HUES48 (cell line): ENCODE results near the gene TECRL.

Experiments
- H3K27ac ChIP-seq: one replicate; pipeline ENCODE4 v1.7.0; 2013; ENCODE audit warnings: low read depth, low read length, inconsistent platforms
- H3K27me3 ChIP-seq: 2 replicates; pipeline ENCODE4 v1.6.1; 2013; ENCODE audit warnings: mild to moderate bottlenecking, low read length; ENCODE audit not compliant: control insufficient read depth, insufficient read depth
- H3K36me3 ChIP-seq: 2 replicates; pipeline ENCODE4 v1.6.1; 2013; ENCODE audit warnings: low read length; ENCODE audit not compliant: control insufficient read depth, insufficient read depth
- H3K4me1 ChIP-seq: 2 replicates; pipeline ENCODE4 v1.6.1; 2013; ENCODE audit warnings: mild to moderate bottlenecking, low read length; ENCODE audit not compliant: control insufficient read depth, insufficient read depth
- H3K4me3 ChIP-seq: 2 replicates; pipeline ENCODE4 v1.5.1; 2013; ENCODE audit warnings: mild to moderate bottlenecking, low read depth, low read length
- H3K9ac ChIP-seq: 2 replicates; pipeline ENCODE4 v1.6.1; 2013; ENCODE audit warnings: mild to moderate bottlenecking, low read depth, low read length, moderate library complexity
- H3K9me3 ChIP-seq: 2 replicates; pipeline ENCODE4 v1.6.1; 2013; ENCODE audit warnings: low read length; ENCODE audit not compliant: control insufficient read depth, insufficient read depth

TECRL gene

GRCh38 chr4:64384237-64385203 is 24.7 kb downstream of the TECRL start:
- H3K9ac ChIP-seq, result no peak overlapping the region
- H3K4me3 ChIP-seq, result no peak overlapping the region
- no peaks in the 10 kb centered on the region for H3K27me3 ChIP-seq
- H3K4me1 ChIP-seq, result no peaks in the 10 kb centered on the region
- H3K27ac ChIP-seq, result no peak overlapping the region
- no peaks in the 10 kb centered on the region for H3K9me3 ChIP-seq
- H3K36me3 ChIP-seq, result no peaks in the 10 kb centered on the region

- no peak overlapping the region for H3K9ac ChIP-seq
These were observed 40.5 kb downstream of the TECRL start for GRCh38 chr4:64368741-64369140.

GRCh38 chr4:64361399-64361740 is 47.9 kb downstream of the TECRL start:
- Histone ChIP-seq H3K9ac (no peak overlapping the region), H3K9me3 (no peaks in the 10 kb centered on the region), H3K27me3 (no peaks in the 10 kb centered on the region), H3K36me3 (no peaks in the 10 kb centered on the region), H3K4me1 (no peaks in the 10 kb centered on the region), H3K4me3 (no peak overlapping the region), H3K27ac (no peak overlapping the region)

More at GRCh38 chr4:64368741-64369140, 40.5 kb downstream of the TECRL start:
- Histone ChIP-seq H3K4me1 (no peaks in the 10 kb centered on the region), H3K36me3 (no peaks in the 10 kb centered on the region), H3K4me3 (no peak overlapping the region), H3K9me3 (no peaks in the 10 kb centered on the region; the same call in none of the 2 replicates), H3K27me3 (no peaks in the 10 kb centered on the region), H3K27ac (no peak overlapping the region)

- H3K4me3 ChIP-seq, result no peak overlapping the region
- H3K4me1 ChIP-seq, result no peaks in the 10 kb centered on the region
- H3K27ac ChIP-seq, result no peak overlapping the region
- H3K9me3 ChIP-seq, result no peaks in the 10 kb centered on the region
- H3K36me3 ChIP-seq, result no peaks in the 10 kb centered on the region
- no peak overlapping the region for H3K9ac ChIP-seq
- no peaks in the 10 kb centered on the region for H3K27me3 ChIP-seq
These were observed 48.4 kb downstream of the TECRL start for GRCh38 chr4:64360664-64361398.

- Histone ChIP-seq H3K9me3 (no peaks in the 10 kb centered on the region), H3K4me1 (no peaks in the 10 kb centered on the region), H3K36me3 (no peaks in the 10 kb centered on the region), H3K4me3 (no peak overlapping the region), H3K9ac (no peak overlapping the region), H3K27me3 (no peaks in the 10 kb centered on the region), H3K27ac (no peak overlapping the region)
These were observed 49.8 kb downstream of the TECRL start for GRCh38 chr4:64359489-64359888.

GRCh38 chr4:64353904-64354303 is 55.3 kb downstream of the TECRL start:
- no peak overlapping the region for H3K9ac ChIP-seq
- no peaks in the 10 kb centered on the region for H3K4me1 ChIP-seq
- no peak overlapping the region for H3K4me3 ChIP-seq
- no peaks in the 10 kb centered on the region for H3K9me3 ChIP-seq
- no peaks in the 10 kb centered on the region for H3K27me3 ChIP-seq
- no peaks in the 10 kb centered on the region for H3K36me3 ChIP-seq
- H3K27ac ChIP-seq, result no peak overlapping the region

- Histone ChIP-seq H3K9me3 (no peaks in the 10 kb centered on the region), H3K9ac (no peak overlapping the region), H3K27me3 (no peaks in the 10 kb centered on the region), H3K36me3 (no peaks in the 10 kb centered on the region), H3K4me1 (no peaks in the 10 kb centered on the region), H3K27ac (no peak overlapping the region), H3K4me3 (no peak overlapping the region)
These were observed 67.5 kb downstream of the TECRL start for GRCh38 chr4:64341711-64342110.

- H3K27ac ChIP-seq, result no peak overlapping the region
- H3K9ac ChIP-seq, result no peak overlapping the region
- no peaks in the 10 kb centered on the region for H3K27me3 ChIP-seq
- no peak overlapping the region for H3K4me3 ChIP-seq
- no peaks in the 10 kb centered on the region for H3K4me1 ChIP-seq
- H3K36me3 ChIP-seq, result no peaks in the 10 kb centered on the region
- no peaks in the 10 kb centered on the region for H3K9me3 ChIP-seq
These were observed 68.8 kb downstream of the TECRL start for GRCh38 chr4:64340218-64341110.

GRCh38 chr4:64334964-64335363 is 74.3 kb downstream of the TECRL start:
- Histone ChIP-seq H3K9ac (no peak overlapping the region), H3K27me3 (no peaks in the 10 kb centered on the region), H3K4me3 (no peak overlapping the region), H3K27ac (no peak overlapping the region), H3K4me1 (no peaks in the 10 kb centered on the region), H3K9me3 (no peaks in the 10 kb centered on the region), H3K36me3 (no peaks in the 10 kb centered on the region)

GRCh38 chr4:64330143-64330542 is 79.1 kb downstream of the TECRL start:
- no peak overlapping the region for H3K27ac ChIP-seq
- H3K27me3 ChIP-seq, result no peaks in the 10 kb centered on the region
- H3K9ac ChIP-seq, result no peak overlapping the region
- H3K36me3 ChIP-seq, result no peaks in the 10 kb centered on the region
- H3K4me1 ChIP-seq, result no peaks in the 10 kb centered on the region
- no peaks in the 10 kb centered on the region; the same call in 1 of the 2 replicates for H3K9me3 ChIP-seq
- no peak overlapping the region for H3K4me3 ChIP-seq
